ENCODE data around the gene POFUT2. TPM values are rescaled to one million over a fixed set of nuclear protein-coding genes. Genes with fewer than 3 reads are reported as not detected.

POFUT2 gene
- total RNA-seq, 1 donor from 2014 or later: 31.9 TPM

DNA sequence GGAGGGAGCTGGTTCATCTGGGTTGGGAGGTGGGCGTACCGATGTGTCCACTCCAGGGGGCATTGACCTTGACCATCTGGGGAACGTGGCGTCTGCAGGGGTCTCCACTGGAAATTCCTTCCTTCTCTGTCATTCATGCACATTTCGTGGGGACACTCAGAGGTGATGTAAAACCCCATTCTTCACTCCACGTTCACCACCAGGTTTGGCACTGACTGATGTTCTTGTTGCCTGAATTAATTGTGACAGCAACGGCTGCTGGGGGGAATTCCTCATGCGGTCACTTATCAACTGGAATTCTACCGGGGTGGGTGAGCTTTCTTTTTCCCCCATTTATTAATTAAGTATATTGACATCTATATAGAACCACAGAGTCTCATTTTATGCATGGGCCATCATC lies 18.1 kb upstream of the POFUT2 start:
- Mint-ChIP-seq H3K27ac (ENCODE audit: unreplicated experiment) (no peak overlapping the region), H3K4me1 (ENCODE audit: low read depth, unreplicated experiment) (no peaks in the 10 kb centered on the region), H3K36me3 (ENCODE audit: unreplicated experiment) (no peaks in the 10 kb centered on the region), H3K4me3 (ENCODE audit: unreplicated experiment) (no peak overlapping the region), H3K27me3 (ENCODE audit: unreplicated experiment) (peaks cover 4% of the 10 kb centered on the region), H3K9me3 (ENCODE audit: unreplicated experiment) (peaks cover 3% of the 10 kb centered on the region)
- DNase-seq: no peak
- TF ChIP-seq, protein P1, sequence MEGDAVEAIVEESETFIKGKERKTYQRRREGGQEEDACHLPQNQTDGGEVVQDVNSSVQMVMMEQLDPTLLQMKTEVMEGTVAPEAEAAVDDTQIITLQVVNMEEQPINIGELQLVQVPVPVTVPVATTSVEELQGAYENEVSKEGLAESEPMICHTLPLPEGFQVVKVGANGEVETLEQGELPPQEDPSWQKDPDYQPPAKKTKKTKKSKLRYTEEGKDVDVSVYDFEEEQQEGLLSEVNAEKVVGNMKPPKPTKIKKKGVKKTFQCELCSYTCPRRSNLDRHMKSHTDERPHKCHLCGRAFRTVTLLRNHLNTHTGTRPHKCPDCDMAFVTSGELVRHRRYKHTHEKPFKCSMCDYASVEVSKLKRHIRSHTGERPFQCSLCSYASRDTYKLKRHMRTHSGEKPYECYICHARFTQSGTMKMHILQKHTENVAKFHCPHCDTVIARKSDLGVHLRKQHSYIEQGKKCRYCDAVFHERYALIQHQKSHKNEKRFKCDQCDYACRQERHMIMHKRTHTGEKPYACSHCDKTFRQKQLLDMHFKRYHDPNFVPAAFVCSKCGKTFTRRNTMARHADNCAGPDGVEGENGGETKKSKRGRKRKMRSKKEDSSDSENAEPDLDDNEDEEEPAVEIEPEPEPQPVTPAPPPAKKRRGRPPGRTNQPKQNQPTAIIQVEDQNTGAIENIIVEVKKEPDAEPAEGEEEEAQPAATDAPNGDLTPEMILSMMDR (IDR thresholded peaks at IDR 0.05; ENCODE audit: partially characterized antibody, unreplicated experiment): no peak

DNA sequence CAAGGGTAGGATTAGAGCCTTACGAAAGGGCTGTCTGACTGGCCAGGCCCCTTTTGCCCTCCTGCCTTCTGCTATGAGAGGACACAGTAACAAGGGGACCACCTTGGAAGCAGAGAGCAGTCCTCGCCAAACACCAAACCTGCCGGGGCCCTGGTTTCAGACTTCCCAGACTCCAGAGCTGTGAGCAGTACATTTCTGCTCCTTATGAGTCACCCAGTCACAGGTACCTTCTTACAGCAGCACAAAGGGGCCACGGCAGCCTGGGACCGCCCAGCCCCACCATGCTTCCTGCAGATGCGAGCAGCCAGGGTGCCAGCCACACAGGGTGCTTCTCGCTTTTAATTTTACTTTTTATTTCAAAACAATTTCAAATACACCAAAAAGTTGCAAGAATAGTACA lies 17.2 kb upstream of the POFUT2 start:
- Mint-ChIP-seq H3K36me3 (ENCODE audit: unreplicated experiment) (no peaks in the 10 kb centered on the region), H3K27ac (ENCODE audit: unreplicated experiment) (no peak overlapping the region), H3K4me3 (ENCODE audit: unreplicated experiment) (no peak overlapping the region), H3K27me3 (ENCODE audit: unreplicated experiment) (peaks cover 4% of the 10 kb centered on the region), H3K9me3 (ENCODE audit: unreplicated experiment) (peaks cover 3% of the 10 kb centered on the region), H3K4me1 (ENCODE audit: low read depth, unreplicated experiment) (no peaks in the 10 kb centered on the region)
- TF ChIP-seq, protein P1 (IDR thresholded peaks at IDR 0.05; ENCODE audit: partially characterized antibody, unreplicated experiment): no peak
- DNase-seq: no peak

DNA sequence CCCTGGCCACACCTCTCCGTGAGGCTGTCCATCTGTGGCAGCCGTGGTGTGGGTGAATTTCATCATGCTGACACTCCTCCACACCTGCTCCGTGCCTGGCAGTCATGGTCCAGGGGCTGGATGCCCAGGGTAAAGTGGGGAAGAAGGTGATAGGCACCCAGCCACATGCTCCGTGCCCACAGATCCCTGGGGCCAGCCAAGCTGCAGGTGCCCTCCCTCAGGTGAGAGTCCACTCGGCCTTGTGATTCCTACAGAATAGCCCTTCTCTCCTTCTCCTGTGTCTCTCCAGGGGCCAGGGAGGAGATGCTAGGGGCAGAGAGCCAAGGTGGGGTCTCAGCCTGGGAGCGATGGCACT lies 16.8 kb upstream of the POFUT2 start:
- Mint-ChIP-seq H3K27ac (ENCODE audit: unreplicated experiment) (no peak overlapping the region), H3K9me3 (ENCODE audit: unreplicated experiment) (peaks cover 3% of the 10 kb centered on the region)
- no peak for DNase-seq

GRCh38 chr21:45303751-45304475 lies 16.2 kb upstream of the POFUT2 start:
- no peak overlapping the region for H3K27ac Mint-ChIP-seq (ENCODE audit: unreplicated experiment)
- TF ChIP-seq, protein P1 (IDR thresholded peaks at IDR 0.05; ENCODE audit: partially characterized antibody, unreplicated experiment): no peak
- H3K36me3 Mint-ChIP-seq (ENCODE audit: unreplicated experiment): no peaks in the 10 kb centered on the region
- H3K27me3 Mint-ChIP-seq (ENCODE audit: unreplicated experiment): no peaks in the 10 kb centered on the region
- H3K4me3 Mint-ChIP-seq (ENCODE audit: unreplicated experiment): no peak overlapping the region
- peaks cover under 1% of the 10 kb centered on the region for H3K4me1 Mint-ChIP-seq (ENCODE audit: low read depth, unreplicated experiment)
- H3K9me3 Mint-ChIP-seq (ENCODE audit: unreplicated experiment): peaks cover 3% of the 10 kb centered on the region
- DNase-seq: no peak

More for the DNA sequence above, 16.8 kb upstream of the POFUT2 start:
- H3K27me3 Mint-ChIP-seq (ENCODE audit: unreplicated experiment): peaks cover 4% of the 10 kb centered on the region
- TF ChIP-seq, protein P1 (IDR thresholded peaks at IDR 0.05; ENCODE audit: partially characterized antibody, unreplicated experiment): no peak
- no peak overlapping the region for H3K4me3 Mint-ChIP-seq (ENCODE audit: unreplicated experiment)
- H3K4me1 Mint-ChIP-seq (ENCODE audit: low read depth, unreplicated experiment): no peaks in the 10 kb centered on the region
- H3K36me3 Mint-ChIP-seq (ENCODE audit: unreplicated experiment): no peaks in the 10 kb centered on the region

DNA sequence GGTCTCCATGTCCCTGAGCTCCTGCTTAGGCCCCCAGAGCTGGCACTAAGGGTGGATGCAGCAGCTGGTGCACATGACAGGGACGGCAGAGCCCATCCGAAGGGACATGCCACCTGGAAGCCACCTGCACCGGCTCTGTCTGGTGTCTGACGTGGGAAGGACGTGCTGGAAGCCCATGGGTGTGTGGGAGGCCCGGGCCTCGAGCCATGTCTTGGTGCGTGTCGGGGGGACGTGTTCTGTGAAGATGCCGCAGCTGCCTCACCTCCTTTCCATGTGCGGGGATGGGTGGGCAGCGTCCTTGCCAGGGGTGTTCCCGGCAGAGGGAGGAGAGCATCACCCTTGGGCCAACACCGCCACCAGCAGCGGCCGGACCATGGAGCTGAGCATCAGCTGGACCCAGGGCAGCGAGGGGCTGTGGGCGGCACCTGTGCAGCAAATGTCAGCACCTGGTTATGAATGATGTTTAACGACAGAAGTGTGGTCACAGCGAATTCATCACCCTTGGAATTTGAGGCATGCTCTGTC lies 15.5 kb upstream of the POFUT2 start:
- Mint-ChIP-seq H3K27ac (ENCODE audit: unreplicated experiment) (no peak overlapping the region), H3K9me3 (ENCODE audit: unreplicated experiment) (peaks cover 3% of the 10 kb centered on the region), H3K27me3 (ENCODE audit: unreplicated experiment) (no peaks in the 10 kb centered on the region), H3K4me1 (ENCODE audit: low read depth, unreplicated experiment) (peaks cover 1% of the 10 kb centered on the region), H3K36me3 (ENCODE audit: unreplicated experiment) (no peaks in the 10 kb centered on the region), H3K4me3 (ENCODE audit: unreplicated experiment) (no peak overlapping the region)
- no peak for DNase-seq
- TF ChIP-seq, protein P1 (IDR thresholded peaks at IDR 0.05; ENCODE audit: partially characterized antibody, unreplicated experiment): no peak

All from glutamatergic neuron (in vitro differentiated cells).